ENCODE results near the gene TWNK.

DNA sequence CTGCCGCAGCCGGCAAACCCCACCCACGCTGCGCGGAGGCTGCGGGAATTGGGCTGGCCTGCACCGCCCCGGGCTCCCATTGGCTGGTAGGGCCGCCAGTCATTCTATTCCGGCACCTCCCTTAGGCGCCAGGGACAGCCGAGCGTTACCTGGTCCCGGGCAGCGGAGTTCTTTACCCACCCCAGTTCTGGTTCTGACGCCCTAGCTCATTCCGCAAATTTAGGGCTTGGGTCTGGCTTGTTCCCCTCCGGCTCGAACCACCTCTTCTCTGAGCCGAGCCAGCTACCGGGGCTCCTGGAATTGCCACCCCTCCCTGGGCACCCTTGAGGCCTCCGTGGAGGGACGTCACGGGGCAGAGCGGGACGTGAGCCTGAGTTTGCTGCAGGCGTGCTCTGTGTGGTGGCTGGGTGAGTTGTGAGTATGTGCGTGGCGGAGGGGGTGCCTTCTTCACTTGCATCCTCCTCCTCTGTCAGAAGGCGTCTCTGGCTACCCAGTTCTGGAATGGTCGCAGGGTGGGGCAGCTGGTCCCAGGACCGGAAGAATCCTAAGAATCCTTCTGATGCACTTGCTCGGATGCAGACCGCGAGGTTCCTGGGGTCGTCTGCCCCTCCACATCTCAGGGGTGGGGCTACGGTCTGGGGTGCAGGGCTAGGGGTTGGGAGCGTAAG lies 43.9 kb downstream of the TWNK start, which contains the start of the genes PDZD7 and SFXN3:
- TF ChIP-seq, protein P1, sequence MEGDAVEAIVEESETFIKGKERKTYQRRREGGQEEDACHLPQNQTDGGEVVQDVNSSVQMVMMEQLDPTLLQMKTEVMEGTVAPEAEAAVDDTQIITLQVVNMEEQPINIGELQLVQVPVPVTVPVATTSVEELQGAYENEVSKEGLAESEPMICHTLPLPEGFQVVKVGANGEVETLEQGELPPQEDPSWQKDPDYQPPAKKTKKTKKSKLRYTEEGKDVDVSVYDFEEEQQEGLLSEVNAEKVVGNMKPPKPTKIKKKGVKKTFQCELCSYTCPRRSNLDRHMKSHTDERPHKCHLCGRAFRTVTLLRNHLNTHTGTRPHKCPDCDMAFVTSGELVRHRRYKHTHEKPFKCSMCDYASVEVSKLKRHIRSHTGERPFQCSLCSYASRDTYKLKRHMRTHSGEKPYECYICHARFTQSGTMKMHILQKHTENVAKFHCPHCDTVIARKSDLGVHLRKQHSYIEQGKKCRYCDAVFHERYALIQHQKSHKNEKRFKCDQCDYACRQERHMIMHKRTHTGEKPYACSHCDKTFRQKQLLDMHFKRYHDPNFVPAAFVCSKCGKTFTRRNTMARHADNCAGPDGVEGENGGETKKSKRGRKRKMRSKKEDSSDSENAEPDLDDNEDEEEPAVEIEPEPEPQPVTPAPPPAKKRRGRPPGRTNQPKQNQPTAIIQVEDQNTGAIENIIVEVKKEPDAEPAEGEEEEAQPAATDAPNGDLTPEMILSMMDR (IDR thresholded peaks at IDR 0.05): peak in 1 of 4 experiments; percentile 32
- peak; percentile 94 for TF ChIP-seq POLR2AphosphoS5 (IDR thresholded peaks at IDR 0.05)
